IMR-90 (cell line): Measurements from ENCODE around the gene DDOST. TPM values are rescaled to one million over a fixed set of nuclear protein-coding genes. Genes with fewer than 3 reads are reported as not detected.

Experiments
- ATAC-seq: fragments of 200-7000 bp; cut with Tn5 transposase; 2 replicates; pipeline ENCODE4 v1.9.1; 2020; ENCODE audit warnings: low read depth, mild to moderate bottlenecking, moderate library complexity
- BruUV-seq: library from RNA; stranded (reverse); fragments of 400-500 nt; replicated peaks from 2 replicates; lab custom pipeline; 2021; lab: Mats Ljungman, UMichigan
- CTCF ChIA-PET: fragments of 300-600 bp; formaldehyde crosslinking; extraction: SDS; loops from one replicate; lab custom pipeline; 2021; ENCODE audit warnings: antibody characterized with exemption; lab: Yijun Ruan, JAX
- POLR2A ChIA-PET: fragments of 300-600 bp; sonication (Branson Sonifier 250); formaldehyde crosslinking; loops from one replicate; lab custom pipeline; 2022; ENCODE audit warnings: antibody characterized with exemption; ENCODE audit not compliant: unreplicated experiment; lab: Charles Lee
- DNase-seq: peaks from one replicate; pipeline ENCODE4 v3.0.0; 2013
- H2AFZ ChIP-seq: replicated peaks from 2 replicates; pipeline ENCODE3; 2013; ENCODE audit warnings: low read length, mild to moderate bottlenecking; ENCODE audit not compliant: poor library complexity
- H2AK5ac ChIP-seq: 2 replicates; pipeline ENCODE4 v1.6.1; 2013; ENCODE audit warnings: low read depth, low read length, inconsistent platforms
- H2AK9ac ChIP-seq: replicated peaks from 2 replicates; pipeline ENCODE3; 2013; ENCODE audit warnings: mild to moderate bottlenecking, low read depth, low read length, moderate library complexity; ENCODE audit not compliant: poor library complexity
- H2BK120ac ChIP-seq: 2 replicates; pipeline ENCODE4 v1.6.1; 2013; ENCODE audit warnings: low read depth, low read length, inconsistent platforms
- H2BK15ac ChIP-seq: 3 replicates; pipeline ENCODE4 v1.6.1; 2013; ENCODE audit warnings: low read depth, low read length, inconsistent platforms
- H2BK20ac ChIP-seq: 2 replicates; pipeline ENCODE4 v1.6.1; 2013; ENCODE audit warnings: low read depth, mild to moderate bottlenecking, inconsistent platforms, low read length, moderate library complexity
- H2BK5ac ChIP-seq: 2 replicates; pipeline ENCODE4 v1.6.1; 2013; ENCODE audit warnings: mild to moderate bottlenecking, low read depth, low read length, inconsistent platforms; ENCODE audit not compliant: poor library complexity, severe bottlenecking
- H3K14ac ChIP-seq: replicated peaks from 2 replicates; pipeline ENCODE4 v1.6.1; 2013; ENCODE audit warnings: low read depth, low read length, inconsistent platforms
- H3K18ac ChIP-seq: 2 replicates; pipeline ENCODE4 v1.6.1; 2013; ENCODE audit warnings: low read depth, low read length, control low read depth
- H3K23ac ChIP-seq: 2 replicates; pipeline ENCODE4 v1.6.1; 2013; ENCODE audit warnings: low read depth, low read length, inconsistent platforms
- H3K27ac ChIP-seq: 2 replicates; pipeline ENCODE4 v1.5.1; 2013; ENCODE audit warnings: mild to moderate bottlenecking, control low read depth, low read length; ENCODE audit not compliant: insufficient read depth
- H3K27me3 ChIP-seq: 2 replicates; pipeline ENCODE4 v1.6.1; 2013; ENCODE audit warnings: low read length; ENCODE audit not compliant: control insufficient read depth, insufficient read depth
- H3K36me3 ChIP-seq: 2 replicates; pipeline ENCODE4 v1.6.1; 2013; ENCODE audit warnings: low read length, mixed read lengths; ENCODE audit not compliant: control insufficient read depth, insufficient read depth
- H3K4ac ChIP-seq: 2 replicates; pipeline ENCODE4 v1.6.1; 2013; ENCODE audit warnings: low read depth, low read length, inconsistent platforms
- H3K4me1 ChIP-seq: 2 replicates; pipeline ENCODE4 v1.6.1; 2013; ENCODE audit warnings: low read length, mixed read lengths; ENCODE audit not compliant: control insufficient read depth, insufficient read depth
- H3K4me2 ChIP-seq: 2 replicates; pipeline ENCODE4 v1.6.1; 2013; ENCODE audit warnings: low read depth, mild to moderate bottlenecking, control low read depth, low read length, moderate library complexity
- H3K4me3 ChIP-seq: 2 replicates; pipeline ENCODE4 v1.5.1; 2013; ENCODE audit warnings: low read depth, mild to moderate bottlenecking, control low read depth, low read length, moderate library complexity; ENCODE audit not compliant: insufficient read depth
- H3K56ac ChIP-seq: 2 replicates; pipeline ENCODE4 v1.6.1; 2013; ENCODE audit warnings: low read length, inconsistent platforms; ENCODE audit not compliant: insufficient read depth; ENCODE audit errors: extremely low read depth
- H3K79me1 ChIP-seq, 2 experiments: 2 replicates each; pipeline ENCODE4 v1.6.1; 2013; ENCODE audit warnings: low read length in 2 of 2, inconsistent platforms in 1 of 2, low read depth in 1 of 2
- H3K9ac ChIP-seq: 2 replicates; pipeline ENCODE4 v1.6.1; 2013; ENCODE audit warnings: low read depth, low read length, control low read depth
- H3K9me1 ChIP-seq: 2 replicates; pipeline ENCODE4 v1.6.1; 2013; ENCODE audit warnings: low read length, inconsistent platforms; ENCODE audit not compliant: insufficient read depth
- H3K9me3 ChIP-seq: 2 replicates; pipeline ENCODE4 v1.6.1; 2013; ENCODE audit warnings: low read length; ENCODE audit not compliant: control insufficient read depth, insufficient read depth
- H4K20me1 ChIP-seq: 2 replicates; pipeline ENCODE4 v1.6.1; 2013; ENCODE audit warnings: low read length, inconsistent platforms; ENCODE audit not compliant: insufficient read depth
- H4K5ac ChIP-seq: 2 replicates; pipeline ENCODE4 v1.6.1; 2013; ENCODE audit warnings: mild to moderate bottlenecking, low read depth, low read length, control low read depth
- H4K8ac ChIP-seq, 2 experiments: 2 replicates each; pipeline ENCODE4 v1.6.1; 2013; ENCODE audit warnings: low read depth in 2 of 2, low read length in 2 of 2, control low read depth in 1 of 2, inconsistent platforms in 1 of 2
- H4K91ac ChIP-seq: 2 replicates; pipeline ENCODE4 v1.6.1; 2013; ENCODE audit warnings: low read depth, low read length, inconsistent platforms; ENCODE audit not compliant: insufficient read depth
- BHLHE40 ChIP-seq: fragments of 150-350 bp; IDR thresholded peaks from 2 replicates; pipeline ENCODE4 v1.6.1; 2016; ENCODE audit warnings: mild to moderate bottlenecking, low read depth, low read length
- MAFK ChIP-seq: IDR thresholded peaks from 2 replicates; pipeline ENCODE4 v1.6.1; 2012; ENCODE audit warnings: low read depth, low read length, improper control_type of control experiment
- RAD21 ChIP-seq: IDR thresholded peaks from 2 replicates; pipeline ENCODE4 v1.6.1; 2012; ENCODE audit warnings: low read length, improper control_type of control experiment
- RCOR1 ChIP-seq: IDR thresholded peaks from 2 replicates; pipeline ENCODE4 v1.6.1; 2012; ENCODE audit warnings: mild to moderate bottlenecking, low read length, improper control_type of control experiment; ENCODE audit not compliant: insufficient replicate concordance
- RFX5 ChIP-seq: IDR thresholded peaks from 2 replicates; pipeline ENCODE4 v1.8.0; 2012; ENCODE audit warnings: low read depth, mild to moderate bottlenecking, low read length, moderate library complexity
- SMC3 ChIP-seq: fragments of 150-350 bp; IDR thresholded peaks from 2 replicates; pipeline ENCODE4 v1.6.1; 2016; ENCODE audit warnings: low read depth, mild to moderate bottlenecking, antibody characterized with exemption, low read length, moderate library complexity
- WGBS, 2 experiments: methylation state at CpG; one replicate each; pipeline versions ENCODE4 v1.1.5 to v1.1.7; 2013; ENCODE audit warnings: missing lambda C conversion rate in 2 of 2; ENCODE audit not compliant: insufficient read length in 1 of 2; ENCODE audit errors: extremely low coverage in 2 of 2; 5-methylcytosine and 5-hydroxymethylcytosine counted together
- dilution Hi-C: fragments of 300-500 bp; cut with HindIII; formaldehyde crosslinking; loops from one replicate; pipeline ENCODE4 v1.14.3; 2018; ENCODE audit warnings: low sequenced_read_pairs; ENCODE audit not compliant: unreplicated experiment
- in situ Hi-C: fragments of 300-500 bp; cut with MboI; formaldehyde crosslinking; loops from 3 replicates; pipeline ENCODE4 v1.14.3; 2019; ENCODE audit warnings: low sequenced_read_pairs, inconsistent platforms, mixed read lengths
- intact Hi-C: fragments of 100-400 bp; cut with micrococcal nuclease; formaldehyde crosslinking; loops from 2 replicates; pipeline ENCODE4 v1.10.0; 2022
- polyA plus RNA-seq, 3 experiments: library from polyadenylated mRNA; depleted of rRNA; stranded (reverse); fragments of >200 nt; gene quantifications; 2 replicates each; pipeline ENCODE4 v1.2.3, GENCODE V29; 2012; ENCODE audit warnings: low replicate concordance in 1 of 3
- total RNA-seq: library from RNA; depleted of rRNA; stranded (reverse); fragments of >200 nt; gene quantifications from 2 replicates; pipeline ENCODE4 v1.2.3, GENCODE V29; 2012
- TF ChIP-seq, protein P1 (sequence below): fragments of 150-350 bp; IDR thresholded peaks from 2 replicates; pipeline ENCODE4 v1.6.1; 2017; ENCODE audit warnings: mild to moderate bottlenecking, antibody characterized with exemption, low read length, low read depth
- TF ChIP-seq, protein P2 (sequence below): conservative IDR thresholded peaks from 2 replicates; pipeline ENCODE4 v1.5.1; 2012; ENCODE audit warnings: mild to moderate bottlenecking, low read depth, low read length, improper control_type of control experiment

Gene DDOST
- total and polyA plus RNA-seq, 2 of the 4 experiments (the other 2 are of a cell fraction) = 179 to 477 TPM

DNA sequence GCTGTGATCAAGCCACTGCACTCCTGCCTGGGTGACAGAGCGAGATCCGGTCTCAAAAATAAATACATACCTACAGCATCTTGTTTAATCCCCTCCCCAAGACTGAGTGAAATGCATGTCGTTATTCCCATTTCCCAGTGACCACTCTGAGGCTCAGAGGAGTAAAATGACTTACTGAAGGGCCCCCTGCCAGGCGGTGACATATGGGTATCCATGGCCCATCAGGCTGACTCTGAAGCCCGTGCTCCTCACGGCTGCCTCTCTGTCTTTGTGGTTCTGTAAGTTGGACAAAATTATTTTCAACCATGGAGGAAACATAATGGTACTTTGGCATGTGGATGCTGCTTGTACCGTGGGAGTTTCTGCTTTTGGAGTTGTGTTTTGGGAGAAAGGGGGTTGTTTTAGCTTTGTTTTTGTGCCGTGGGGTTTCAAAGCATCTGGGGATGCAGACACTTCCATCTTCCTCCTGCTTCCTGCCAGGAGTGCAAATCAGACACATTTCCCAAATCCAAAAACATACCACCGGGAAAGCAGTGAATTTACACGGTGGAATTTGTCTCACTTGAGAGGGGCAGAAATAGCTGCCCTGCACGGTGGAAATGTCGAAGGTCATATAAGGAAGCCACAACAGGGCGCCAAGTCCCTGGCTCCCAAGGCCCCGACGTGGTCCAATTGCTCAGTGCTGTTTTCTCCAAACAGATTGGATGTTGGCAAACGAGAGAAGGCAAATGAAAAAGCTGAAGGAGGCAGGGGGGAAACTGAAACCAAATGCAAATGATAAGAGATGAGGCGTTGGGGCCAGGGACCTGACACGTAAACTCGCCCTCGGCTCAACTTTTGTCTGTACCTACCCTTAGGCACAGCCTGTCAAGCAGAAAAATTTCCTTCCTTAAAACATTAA is 45.0 kb downstream of the DDOST start:
- peak overlapping the region; percentile 13; the same call in 1 of the 2 replicates for H3K18ac ChIP-seq
- intact Hi-C loops = no loop called here
- peaks cover 10% of the 10 kb centered on the region for H3K9me1 ChIP-seq
- peak; percentile 10 for ATAC-seq
- DNase-seq = peak; percentile 37
- peaks cover 3% of the 10 kb centered on the region; the same call in 1 of the 2 replicates for H3K27me3 ChIP-seq
- peak overlapping the region; percentile 64 for H2BK20ac ChIP-seq
- H3K4me3 ChIP-seq = no peak overlapping the region
- H2BK5ac ChIP-seq = peak overlapping the region; percentile 8
- ChIA-PET CTCF (interaction anchor here (1.2 kb wide), 1 partner anchor 18 kb away, joined by 3 read pairs; the partner anchor contains the start of gene PINK1), POLR2A (no interaction called here)
- dilution Hi-C loops = no loop called here
- no peak overlapping the region for H2AK9ac ChIP-seq
- H2BK120ac ChIP-seq = peak overlapping the region; percentile 51
- H3K36me3 ChIP-seq = no peaks in the 10 kb centered on the region
- peak overlapping the region; percentile 8; the same call in 1 of the 2 replicates for H3K9ac ChIP-seq
- peak overlapping the region; percentile 67; the same call in 2 of the 3 replicates for H2BK15ac ChIP-seq
- H3K4ac ChIP-seq = peak overlapping the region; percentile 61
- H3K4me1 ChIP-seq = peaks cover 15% of the 10 kb centered on the region
- no peaks in the 10 kb centered on the region for H4K20me1 ChIP-seq
- BruUV-seq = no TSS peak
- H3K79me1 ChIP-seq = no peaks in the 10 kb centered on the region
- TF ChIP-seq RCOR1 = no peak
- no peak for TF ChIP-seq RFX5
- TF ChIP-seq MAFK = no peak
- no peak for TF ChIP-seq SMC3
- no peak for TF ChIP-seq RAD21
- TF ChIP-seq, protein P1, sequence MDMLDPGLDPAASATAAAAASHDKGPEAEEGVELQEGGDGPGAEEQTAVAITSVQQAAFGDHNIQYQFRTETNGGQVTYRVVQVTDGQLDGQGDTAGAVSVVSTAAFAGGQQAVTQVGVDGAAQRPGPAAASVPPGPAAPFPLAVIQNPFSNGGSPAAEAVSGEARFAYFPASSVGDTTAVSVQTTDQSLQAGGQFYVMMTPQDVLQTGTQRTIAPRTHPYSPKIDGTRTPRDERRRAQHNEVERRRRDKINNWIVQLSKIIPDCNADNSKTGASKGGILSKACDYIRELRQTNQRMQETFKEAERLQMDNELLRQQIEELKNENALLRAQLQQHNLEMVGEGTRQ = no peak
- TF ChIP-seq BHLHE40 = no peak
- TF ChIP-seq, protein P2, sequence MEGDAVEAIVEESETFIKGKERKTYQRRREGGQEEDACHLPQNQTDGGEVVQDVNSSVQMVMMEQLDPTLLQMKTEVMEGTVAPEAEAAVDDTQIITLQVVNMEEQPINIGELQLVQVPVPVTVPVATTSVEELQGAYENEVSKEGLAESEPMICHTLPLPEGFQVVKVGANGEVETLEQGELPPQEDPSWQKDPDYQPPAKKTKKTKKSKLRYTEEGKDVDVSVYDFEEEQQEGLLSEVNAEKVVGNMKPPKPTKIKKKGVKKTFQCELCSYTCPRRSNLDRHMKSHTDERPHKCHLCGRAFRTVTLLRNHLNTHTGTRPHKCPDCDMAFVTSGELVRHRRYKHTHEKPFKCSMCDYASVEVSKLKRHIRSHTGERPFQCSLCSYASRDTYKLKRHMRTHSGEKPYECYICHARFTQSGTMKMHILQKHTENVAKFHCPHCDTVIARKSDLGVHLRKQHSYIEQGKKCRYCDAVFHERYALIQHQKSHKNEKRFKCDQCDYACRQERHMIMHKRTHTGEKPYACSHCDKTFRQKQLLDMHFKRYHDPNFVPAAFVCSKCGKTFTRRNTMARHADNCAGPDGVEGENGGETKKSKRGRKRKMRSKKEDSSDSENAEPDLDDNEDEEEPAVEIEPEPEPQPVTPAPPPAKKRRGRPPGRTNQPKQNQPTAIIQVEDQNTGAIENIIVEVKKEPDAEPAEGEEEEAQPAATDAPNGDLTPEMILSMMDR = no peak
- in situ Hi-C loops = no loop called here
- peak overlapping the region; percentile 61 for H4K91ac ChIP-seq
- peak overlapping the region; percentile 85 for H2AFZ ChIP-seq
- H3K56ac ChIP-seq = no peak overlapping the region
- no peak overlapping the region for H3K27ac ChIP-seq
- H3K9me3 ChIP-seq = no peaks in the 10 kb centered on the region
- H3K14ac ChIP-seq = no peak overlapping the region; the same call in 1 of the 2 replicates
- peak overlapping the region; percentile 41 for H3K4me2 ChIP-seq
- 90% methylated on average over 2 of the region's 20 CpGs; no CpG with 5 or more reads in 1 of the 2 experiments for WGBS, 2 experiments
- H2AK5ac ChIP-seq = 0 out of 2 replicates have a peak overlapping the region, but pooled peaks have one; percentile 64
- H4K8ac ChIP-seq = peak overlapping the region; percentile 48 to 80; a peak in 3 of 4 replicates
- H3K23ac ChIP-seq = peak overlapping the region; percentile 29; the same call in 1 of the 2 replicates
- peak overlapping the region; percentile 8 for H4K5ac ChIP-seq
